GM21825 (cell line): ENCODE data around the gene TBC1D9B.
"Not testable (repeated sequence)": the region's sequence is repeated elsewhere in the genome, so short reads cannot be mapped to it uniquely, and the experiment has no call there.

ENCODE experiments used
- ATAC-seq: cut with Tn5 transposase; IDR thresholded peaks from one replicate; pipeline ENCODE4 v1.9.1; 2021; ENCODE audit warnings: mild to moderate bottlenecking, moderate library complexity; ENCODE audit not compliant: unreplicated experiment

TBC1D9B gene

GRCh38 chr5:179840321-179840720 lies 67.4 kb downstream of the TBC1D9B start:
- ATAC-seq = no peak

GRCh38 chr5:179839328-179840256 lies 68.1 kb downstream of the TBC1D9B start:
- ATAC-seq = no peak

- no peak for ATAC-seq
These were observed 70.4 kb downstream of the TBC1D9B start for GRCh38 chr5:179837076-179838011.

GRCh38 chr5:179836225-179837019 lies 71.3 kb downstream of the TBC1D9B start:
- no peak for ATAC-seq

DNA sequence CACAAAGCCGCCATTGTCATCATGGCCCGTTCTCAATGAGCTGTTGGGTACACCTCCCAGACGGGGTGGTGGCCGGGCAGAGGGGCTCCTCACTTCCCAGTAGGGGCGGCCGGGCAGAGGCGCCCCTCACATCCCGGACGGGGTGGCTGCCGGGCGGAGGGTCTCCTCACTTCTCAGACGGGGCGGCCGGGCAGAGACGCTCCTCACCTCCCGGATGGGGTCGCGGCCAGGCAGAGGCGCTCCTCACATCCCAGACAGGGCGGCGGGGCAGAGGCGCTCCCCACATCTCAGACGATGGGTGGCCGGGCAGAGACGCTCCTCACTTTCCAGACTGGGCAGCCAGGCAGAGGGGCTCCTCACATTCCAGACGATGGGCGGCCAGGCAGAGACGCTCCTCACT lies 72.8 kb downstream of the TBC1D9B start:
- not testable (repeated sequence) for ATAC-seq

GRCh38 chr5:179834120-179834519 lies 73.6 kb downstream of the TBC1D9B start:
- ATAC-seq = no peak

GRCh38 chr5:179833709-179834070 lies 74.0 kb downstream of the TBC1D9B start:
- no peak for ATAC-seq

GRCh38 chr5:179833056-179833708 lies 74.5 kb downstream of the TBC1D9B start:
- no peak for ATAC-seq

- ATAC-seq = no peak
These were observed 75.5 kb downstream of the TBC1D9B start for GRCh38 chr5:179832039-179832745.

GRCh38 chr5:179830818-179831468 lies 76.8 kb downstream of the TBC1D9B start:
- no peak for ATAC-seq

GRCh38 chr5:179829732-179830435 lies 77.8 kb downstream of the TBC1D9B start:
- no peak for ATAC-seq

DNA sequence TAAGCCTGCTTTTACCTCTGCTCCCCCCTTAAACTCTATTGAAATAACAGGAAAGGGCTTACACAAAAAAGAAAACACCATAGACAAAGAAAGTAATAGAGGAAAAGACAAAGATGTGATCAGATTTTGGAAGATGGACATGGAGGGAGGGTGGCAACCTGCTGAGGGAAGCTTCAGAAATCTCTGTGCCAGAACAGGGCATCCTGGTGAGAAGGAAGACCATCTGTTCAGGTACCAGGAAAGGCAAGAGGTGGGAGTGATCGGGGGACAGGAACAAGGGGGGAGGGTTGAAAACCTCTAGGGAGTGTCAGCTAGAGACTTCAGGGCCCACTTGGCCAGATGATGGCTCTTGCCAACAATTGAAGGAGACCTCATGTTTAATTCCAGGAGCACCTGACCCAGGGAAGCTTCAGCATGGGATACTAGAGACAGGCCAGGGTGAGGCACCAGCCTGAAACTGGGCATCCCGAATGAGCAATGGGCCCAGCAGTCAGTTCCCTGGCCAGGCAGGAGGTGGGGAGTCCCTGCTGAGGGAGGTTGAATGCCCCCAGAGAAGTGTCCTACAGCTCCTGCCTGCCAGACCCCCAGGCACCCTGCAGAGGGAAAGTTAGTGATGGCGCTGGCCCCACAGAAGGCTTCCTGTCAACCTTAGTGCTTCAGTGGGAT lies 78.8 kb downstream of the TBC1D9B start:
- ATAC-seq = no peak

DNA sequence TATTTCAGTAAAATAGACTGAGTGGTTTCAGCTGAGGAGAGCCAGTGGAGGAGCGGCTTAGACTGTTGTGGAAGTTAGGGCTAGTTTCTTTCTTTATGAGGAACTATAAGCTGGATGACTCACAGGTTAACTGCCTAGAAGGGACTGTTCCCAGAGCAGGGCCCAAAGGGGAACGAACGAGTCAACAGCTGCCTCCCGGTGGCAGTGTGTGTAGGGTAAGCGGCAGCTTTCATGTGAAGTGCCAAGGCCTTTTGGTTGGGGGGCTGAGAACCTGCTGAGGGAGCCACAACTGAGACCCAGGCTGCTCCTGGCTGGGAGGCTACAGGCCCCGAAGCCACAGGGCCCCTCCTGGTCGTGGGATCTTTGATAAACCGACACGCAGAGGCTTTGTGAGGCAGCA lies 80.0 kb downstream of the TBC1D9B start:
- ATAC-seq = no peak

- ATAC-seq = no peak
These were observed 82.0 kb downstream of the TBC1D9B start for GRCh38 chr5:179825655-179826182.

GRCh38 chr5:179824745-179825112 lies 83.0 kb downstream of the TBC1D9B start:
- ATAC-seq = no peak

- ATAC-seq = no peak
These were observed 83.6 kb downstream of the TBC1D9B start for GRCh38 chr5:179823937-179824744.

DNA sequence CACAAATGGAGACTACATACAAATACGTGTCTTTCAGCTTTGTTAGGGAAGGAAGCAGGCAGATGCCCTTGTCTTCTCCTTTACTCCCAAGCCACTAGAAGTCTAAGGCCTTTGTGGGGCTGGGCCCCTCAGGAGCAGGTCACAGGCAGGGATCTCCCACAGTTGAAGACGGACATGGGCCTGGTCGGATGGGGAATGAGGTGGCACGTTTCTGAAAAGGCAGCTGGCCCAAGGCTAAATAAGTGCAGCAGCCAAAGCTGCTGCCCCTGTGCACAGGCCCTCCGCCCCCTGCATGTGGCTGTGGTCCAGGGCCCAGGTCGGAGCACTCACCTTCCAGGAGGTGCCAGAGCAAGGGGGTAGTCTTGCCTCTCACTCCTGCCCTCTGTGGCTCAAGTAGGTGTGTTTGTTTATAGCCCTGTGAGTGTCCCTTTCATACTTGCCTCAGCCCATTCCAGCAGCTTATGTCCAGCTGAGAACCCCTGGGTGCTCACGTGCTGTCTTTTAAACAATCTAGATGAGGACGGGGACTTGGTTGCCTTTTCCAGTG lies 85.2 kb downstream of the TBC1D9B start:
- no peak for ATAC-seq
